NCI-H2227 (cell line): ENCODE data around the gene HOXD13.

Experiments
- DNase-seq: peaks from one replicate; lab custom pipeline; 2025; ENCODE audit not compliant: unreplicated experiment; lab: John Stamatoyannopoulos, UW

HOXD13 gene

GRCh38 chr2:176130957-176131847 is 38.7 kb downstream of the HOXD13 start:
- no peak for DNase-seq

- DNase-seq = no peak
Observed at GRCh38 chr2:176131848-176132158, 39.3 kb downstream of the HOXD13 start.

GRCh38 chr2:176132205-176133171 is 40.0 kb downstream of the HOXD13 start:
- DNase-seq = no peak

GRCh38 chr2:176133389-176133788 is 40.9 kb downstream of the HOXD13 start:
- DNase-seq = no peak

GRCh38 chr2:176134035-176134434 is 41.5 kb downstream of the HOXD13 start:
- no peak for DNase-seq

GRCh38 chr2:176135035-176135440 is 42.5 kb downstream of the HOXD13 start:
- DNase-seq = no peak

- peak; percentile 55 for DNase-seq
Observed at GRCh38 chr2:176136374-176137251, 44.1 kb downstream of the HOXD13 start.

GRCh38 chr2:176137252-176137580 is 44.7 kb downstream of the HOXD13 start:
- no peak for DNase-seq

GRCh38 chr2:176137906-176138305 is 45.4 kb downstream of the HOXD13 start:
- DNase-seq = no peak

GRCh38 chr2:176138526-176138922 is 46.0 kb downstream of the HOXD13 start:
- DNase-seq = no peak

- no peak for DNase-seq
Observed at GRCh38 chr2:176138923-176139660, 46.6 kb downstream of the HOXD13 start.

- no peak for DNase-seq
Observed at GRCh38 chr2:176139661-176140512, 47.4 kb downstream of the HOXD13 start.

- peak; percentile 88 for DNase-seq
Observed at GRCh38 chr2:176140513-176141317, 48.2 kb downstream of the HOXD13 start.

GRCh38 chr2:176142281-176142680 is 49.8 kb downstream of the HOXD13 start:
- DNase-seq = no peak
